K562 (cell line): ENCODE results near the gene CHIC2. TPM values are rescaled to one million over a fixed set of nuclear protein-coding genes. Genes with fewer than 3 reads are reported as not detected.

ENCODE experiments used
- ATAC-seq: fragments of 200-7000 bp; cut with Tn5 transposase; 3 replicates; pipeline ENCODE4 v1.9.1; 2020; ENCODE audit warnings: moderate library complexity
- BruUV-seq: library from RNA; stranded (reverse); fragments of 400-500 nt; replicated peaks from 2 replicates; lab custom pipeline; 2021; lab: Mats Ljungman, UMichigan
- CTCF ChIA-PET: fragments of 300-600 bp; formaldehyde crosslinking; extraction: SDS; loops from one replicate; lab custom pipeline; 2021; ENCODE audit warnings: low intra/inter-chr PET ratio; lab: Yijun Ruan, JAX
- POLR2A ChIA-PET: fragments of 300-600, 350-650 bp; sonication (Branson Sonifier 250); formaldehyde crosslinking; extraction: SDS; loops from one replicate; lab custom pipeline; 2021; ENCODE audit warnings: antibody characterized with exemption, inconsistent platforms; lab: Yijun Ruan, JAX
- DNase-seq, 4 experiments: peaks; one replicate each; pipeline versions ENCODE4 v3.0.0 to v3.0.0-alpha.2; 2011 to 2018; ENCODE audit warnings: low spot score in 3 of 4, mixed read lengths in 3 of 4; ENCODE audit errors: extremely low read depth in 1 of 4
- FAIRE-seq: peaks from 2 replicates; lab custom pipeline; 2011; peaks lifted over from hg19 to GRCh38; lab: Jason Lieb, UNC
- H2AFZ ChIP-seq: 2 replicates; pipeline ENCODE4 v1.6.0; 2011; ENCODE audit warnings: low read depth, low read length, control low read depth, inconsistent platforms
- H3K27ac ChIP-seq: fragments of 200-600 bp; 3 replicates; pipeline ENCODE4 v1.8.0; 2011; ENCODE audit warnings: low read depth, mild to moderate bottlenecking, control low read depth, inconsistent platforms, low read length, moderate library complexity, mixed read lengths; ENCODE audit errors: extremely low read depth
- H3K27me3 ChIP-seq, 2 experiments: fragments of 300-600 bp in 1 of 2; 2 replicates in 1 of 2; 3 replicates in 1 of 2; pipeline versions ENCODE4 v1.6.0 to v1.8.0; 2011; ENCODE audit warnings: inconsistent platforms in 2 of 2, low read length in 2 of 2, mild to moderate bottlenecking in 1 of 2, mixed read lengths in 1 of 2, moderate library complexity in 1 of 2; ENCODE audit not compliant: control insufficient read depth in 2 of 2, insufficient read depth in 2 of 2
- H3K36me3 ChIP-seq: fragments of 300-600 bp; 3 replicates; pipeline ENCODE4 v1.8.0; 2011; ENCODE audit warnings: mild to moderate bottlenecking, low read length, inconsistent platforms; ENCODE audit not compliant: control insufficient read depth, insufficient read depth
- H3K4me1 ChIP-seq, 2 experiments: fragments of 200-600 bp in 1 of 2; replicated peaks in 1 of 2; 2 replicates in 1 of 2; 3 replicates in 1 of 2; pipeline versions ENCODE4 v1.5.1 to v1.8.0; 2011; ENCODE audit warnings: inconsistent platforms in 2 of 2, low read length in 2 of 2, mild to moderate bottlenecking in 1 of 2, mixed read lengths in 1 of 2, moderate library complexity in 1 of 2; ENCODE audit not compliant: control insufficient read depth in 2 of 2, insufficient read depth in 2 of 2
- H3K4me2 ChIP-seq: 2 replicates; pipeline ENCODE4 v1.6.1; 2011; ENCODE audit warnings: low read length, control low read depth, inconsistent platforms, mixed read lengths; ENCODE audit not compliant: insufficient read depth
- H3K4me3 ChIP-seq: fragments of 200-600 bp; sonication (generic), shearing (Covaris generic); 2 replicates; pipeline ENCODE4 v1.5.1; 2016; ENCODE audit warnings: control low read depth, inconsistent platforms
- H3K79me2 ChIP-seq: fragments of 200-600 bp; 3 replicates; pipeline ENCODE4 v1.8.0; 2011; ENCODE audit warnings: low read length, inconsistent platforms; ENCODE audit not compliant: control insufficient read depth, insufficient read depth
- H3K9ac ChIP-seq, 2 experiments: 2 replicates each; pipeline versions ENCODE4 v1.6.0 to v1.6.1; 2011; ENCODE audit warnings: low read depth in 2 of 2, low read length in 2 of 2, control low read depth in 1 of 2, inconsistent platforms in 1 of 2, mild to moderate bottlenecking in 1 of 2, mixed read lengths in 1 of 2; ENCODE audit not compliant: insufficient read depth in 1 of 2
- H3K9me1 ChIP-seq: one replicate; pipeline ENCODE4 v1.6.0; 2011; ENCODE audit warnings: inconsistent platforms, mild to moderate bottlenecking, low read length, moderate library complexity; ENCODE audit not compliant: control insufficient read depth, insufficient read depth
- H3K9me3 ChIP-seq: replicated peaks from 2 replicates; pipeline ENCODE4 v1.5.1; 2011; ENCODE audit warnings: low read depth, low read length, inconsistent platforms; ENCODE audit not compliant: control insufficient read depth, insufficient read depth
- H4K20me1 ChIP-seq: replicated peaks from 2 replicates; pipeline ENCODE4 v1.6.1; 2011; ENCODE audit warnings: low read length, inconsistent platforms, mixed read lengths; ENCODE audit not compliant: control insufficient read depth, insufficient read depth
- DMBX1 ChIP-seq: fragments of 250-450 bp; sonication (Bioruptor Pico); IDR thresholded peaks from 2 replicates; pipeline ENCODE4 v1.8.0; 2022; ENCODE audit warnings: inconsistent platforms, mild to moderate bottlenecking, moderate library complexity, borderline replicate concordance
- MED1 ChIP-seq: sonication (generic); formaldehyde crosslinking; IDR thresholded peaks from 2 replicates; pipeline ENCODE4 v1.8.1; 2023; ENCODE audit warnings: missing genetic modification reagents, borderline replicate concordance
- NR3C1 ChIP-seq: sonication (generic); formaldehyde crosslinking; IDR thresholded peaks from 2 replicates; pipeline ENCODE4 v1.8.1; 2022; ENCODE audit warnings: missing genetic modification reagents
- PTBP1 ChIP-seq: fragments of 200-400 bp; formaldehyde crosslinking; IDR thresholded peaks from 2 replicates; pipeline ENCODE4 v1.6.1; 2017; ENCODE audit warnings: low read depth, low read length
- ZNF395 ChIP-seq: fragments of 200-800 bp; sonication (Bioruptor generic); IDR thresholded peaks from 2 replicates; pipeline ENCODE4 v1.6.1; 2017; ENCODE audit warnings: missing genetic modification characterization, missing compliant biosample characterization
- WGBS: fragments of 100-300 bp; shearing (Covaris generic); methylation state at CpG from one replicate; pipeline ENCODE4 v1.1.6; 2016; ENCODE audit warnings: low coverage, mixed read lengths; ENCODE audit not compliant: insufficient coverage; ENCODE audit errors: missing lambda C conversion rate; 5-methylcytosine and 5-hydroxymethylcytosine counted together
- in situ Hi-C: fragments of 300-500 bp; cut with MboI; formaldehyde crosslinking; loops from 4 replicates; pipeline ENCODE4 v1.15.0; 2018; ENCODE audit warnings: inconsistent platforms, mixed read lengths
- intact Hi-C: fragments of 100-400 bp; cut with micrococcal nuclease; formaldehyde crosslinking; loops from 2 replicates; pipeline ENCODE4 v1.14.2; 2022
- polyA plus RNA-seq, 8 experiments: library from polyadenylated mRNA; depleted of rRNA in 4 of 8; stranded (reverse) in 5 of 8; unstranded in 3 of 8; fragments of >200 nt; fragmentation: Nextera tagmentation in 2 of 8; fragmentation: Illumina TruSeq in 1 of 8; extraction: Ambion mirVana in 2 of 8; extraction: Trizol in 1 of 8; gene quantifications; 2 replicates each; pipeline versions ENCODE4 v1.2.1 to v1.2.3, GENCODE V29; 2011 to 2014; ENCODE audit warnings: inconsistent platforms in 1 of 8, missing spikeins in 1 of 8
- total RNA-seq, 7 experiments: library from RNA; depleted of rRNA in 6 of 7; stranded (reverse); fragments of >200 nt in 6 of 7; fragmentation: Illumina TruSeq in 2 of 7; extraction: Trizol in 2 of 7; gene quantifications; 2 replicates each; pipeline versions ENCODE4 v1.2.1 to v1.2.3, GENCODE V29; 2011 to 2021; ENCODE audit warnings: low replicate concordance in 1 of 7
- TF ChIP-seq, protein P1 (sequence below): fragments of 450-650 bp; IDR thresholded peaks from 2 replicates; pipeline ENCODE4 v1.6.1; 2016; ENCODE audit warnings: mild to moderate bottlenecking
- TF ChIP-seq, protein P2 (sequence below), 2 experiments: fragments of 450-650 bp; IDR thresholded peaks; 2 replicates each; pipeline ENCODE4 v1.6.1; 2018; ENCODE audit warnings: mild to moderate bottlenecking in 2 of 2, low read depth in 1 of 2; ENCODE audit not compliant: partially characterized antibody in 2 of 2

The CHIC2 gene
- total and polyA plus RNA-seq, 9 of the 15 experiments (the other 6 are each of a cell fraction or from before 2014, with no cell fraction given) = 0.89 to 25.1 (median 12.1) TPM

DNA sequence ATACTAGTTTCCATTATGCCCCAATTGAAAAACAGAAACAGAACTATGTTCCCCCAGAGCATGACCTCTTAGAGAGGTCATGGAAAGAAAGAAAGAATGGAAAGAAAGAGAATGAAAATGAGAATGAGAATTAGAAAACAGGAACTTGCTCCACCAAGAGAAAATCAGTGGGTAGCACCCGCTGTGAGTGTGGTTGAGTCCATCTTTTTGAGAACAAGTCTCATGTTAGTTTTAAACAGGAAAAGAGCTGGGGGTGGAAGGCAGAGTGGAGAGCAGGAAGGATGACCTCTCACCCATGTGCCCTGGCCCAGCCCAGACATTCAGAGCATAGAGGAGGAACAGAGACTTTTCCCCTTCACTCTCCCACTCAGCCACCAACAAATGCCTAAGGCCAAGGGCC is 40.5 kb upstream of the CHIC2 start (continued):
- TF ChIP-seq, protein P1, sequence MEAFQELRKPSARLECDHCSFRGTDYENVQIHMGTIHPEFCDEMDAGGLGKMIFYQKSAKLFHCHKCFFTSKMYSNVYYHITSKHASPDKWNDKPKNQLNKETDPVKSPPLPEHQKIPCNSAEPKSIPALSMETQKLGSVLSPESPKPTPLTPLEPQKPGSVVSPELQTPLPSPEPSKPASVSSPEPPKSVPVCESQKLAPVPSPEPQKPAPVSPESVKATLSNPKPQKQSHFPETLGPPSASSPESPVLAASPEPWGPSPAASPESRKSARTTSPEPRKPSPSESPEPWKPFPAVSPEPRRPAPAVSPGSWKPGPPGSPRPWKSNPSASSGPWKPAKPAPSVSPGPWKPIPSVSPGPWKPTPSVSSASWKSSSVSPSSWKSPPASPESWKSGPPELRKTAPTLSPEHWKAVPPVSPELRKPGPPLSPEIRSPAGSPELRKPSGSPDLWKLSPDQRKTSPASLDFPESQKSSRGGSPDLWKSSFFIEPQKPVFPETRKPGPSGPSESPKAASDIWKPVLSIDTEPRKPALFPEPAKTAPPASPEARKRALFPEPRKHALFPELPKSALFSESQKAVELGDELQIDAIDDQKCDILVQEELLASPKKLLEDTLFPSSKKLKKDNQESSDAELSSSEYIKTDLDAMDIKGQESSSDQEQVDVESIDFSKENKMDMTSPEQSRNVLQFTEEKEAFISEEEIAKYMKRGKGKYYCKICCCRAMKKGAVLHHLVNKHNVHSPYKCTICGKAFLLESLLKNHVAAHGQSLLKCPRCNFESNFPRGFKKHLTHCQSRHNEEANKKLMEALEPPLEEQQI = no peak
- no peak for TF ChIP-seq DMBX1 (CRISPR knock-in tag)
- no peak for TF ChIP-seq MED1 (CRISPR knock-in tag)
- no peak for TF ChIP-seq PTBP1

DNA sequence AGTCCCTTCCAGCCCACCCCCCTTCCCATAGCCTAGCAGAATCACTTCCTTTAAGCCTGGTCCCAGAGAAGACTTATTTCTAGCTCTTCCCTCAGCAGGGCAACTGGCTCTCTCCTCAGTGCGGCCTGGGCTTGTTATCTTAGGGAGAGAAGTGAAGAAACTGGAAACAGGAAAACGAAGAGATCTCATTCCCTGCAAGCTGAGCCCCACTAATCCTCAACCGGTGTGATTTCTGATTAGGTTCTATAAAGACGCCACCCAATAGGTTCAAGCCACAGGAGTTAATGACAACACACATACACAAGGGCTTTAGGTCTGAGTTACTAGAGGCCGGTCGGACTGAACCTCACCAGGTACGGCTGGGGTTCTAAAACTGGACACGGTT is 38.8 kb upstream of the CHIC2 start:
- Histone ChIP-seq H2AFZ (no peak overlapping the region), H3K27me3 (peaks cover 55 to 69% of the 10 kb centered on the region in 2 experiments), H3K79me2 (no peaks in the 10 kb centered on the region), H3K36me3 (no peaks in the 10 kb centered on the region), H3K4me1 (peaks cover 0 to 7% of the 10 kb centered on the region in 2 experiments; a peak in 2 of 5 replicates), H4K20me1 (no peaks in the 10 kb centered on the region; the same call in 1 of the 2 replicates), H3K9me3 (no peaks in the 10 kb centered on the region), H3K4me2 (no peak overlapping the region), H3K27ac (no peak overlapping the region), H3K9me1 (no peaks in the 10 kb centered on the region), H3K4me3 (no peak overlapping the region), H3K9ac (no peak overlapping the region)
- WGBS = 32% methylated on average over 8 of the region's 8 CpGs
- ChIA-PET POLR2A (no interaction called here), CTCF (no interaction called here)
- in situ Hi-C loops (no loop called here), intact Hi-C loops (no loop called here)
- DNase-seq (no peak), FAIRE-seq (no peak), ATAC-seq (no peak)
- no TSS peak for BruUV-seq
- TF ChIP-seq ZNF395 = no peak
- TF ChIP-seq NR3C1 (CRISPR knock-in tag) = no peak
- TF ChIP-seq, protein P2, sequence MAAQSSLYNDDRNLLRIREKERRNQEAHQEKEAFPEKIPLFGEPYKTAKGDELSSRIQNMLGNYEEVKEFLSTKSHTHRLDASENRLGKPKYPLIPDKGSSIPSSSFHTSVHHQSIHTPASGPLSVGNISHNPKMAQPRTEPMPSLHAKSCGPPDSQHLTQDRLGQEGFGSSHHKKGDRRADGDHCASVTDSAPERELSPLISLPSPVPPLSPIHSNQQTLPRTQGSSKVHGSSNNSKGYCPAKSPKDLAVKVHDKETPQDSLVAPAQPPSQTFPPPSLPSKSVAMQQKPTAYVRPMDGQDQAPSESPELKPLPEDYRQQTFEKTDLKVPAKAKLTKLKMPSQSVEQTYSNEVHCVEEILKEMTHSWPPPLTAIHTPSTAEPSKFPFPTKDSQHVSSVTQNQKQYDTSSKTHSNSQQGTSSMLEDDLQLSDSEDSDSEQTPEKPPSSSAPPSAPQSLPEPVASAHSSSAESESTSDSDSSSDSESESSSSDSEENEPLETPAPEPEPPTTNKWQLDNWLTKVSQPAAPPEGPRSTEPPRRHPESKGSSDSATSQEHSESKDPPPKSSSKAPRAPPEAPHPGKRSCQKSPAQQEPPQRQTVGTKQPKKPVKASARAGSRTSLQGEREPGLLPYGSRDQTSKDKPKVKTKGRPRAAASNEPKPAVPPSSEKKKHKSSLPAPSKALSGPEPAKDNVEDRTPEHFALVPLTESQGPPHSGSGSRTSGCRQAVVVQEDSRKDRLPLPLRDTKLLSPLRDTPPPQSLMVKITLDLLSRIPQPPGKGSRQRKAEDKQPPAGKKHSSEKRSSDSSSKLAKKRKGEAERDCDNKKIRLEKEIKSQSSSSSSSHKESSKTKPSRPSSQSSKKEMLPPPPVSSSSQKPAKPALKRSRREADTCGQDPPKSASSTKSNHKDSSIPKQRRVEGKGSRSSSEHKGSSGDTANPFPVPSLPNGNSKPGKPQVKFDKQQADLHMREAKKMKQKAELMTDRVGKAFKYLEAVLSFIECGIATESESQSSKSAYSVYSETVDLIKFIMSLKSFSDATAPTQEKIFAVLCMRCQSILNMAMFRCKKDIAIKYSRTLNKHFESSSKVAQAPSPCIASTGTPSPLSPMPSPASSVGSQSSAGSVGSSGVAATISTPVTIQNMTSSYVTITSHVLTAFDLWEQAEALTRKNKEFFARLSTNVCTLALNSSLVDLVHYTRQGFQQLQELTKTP (IDR thresholded peaks at IDR 0.05; ENCODE audit: low read depth in 1 of 2, partially characterized antibody in 2 of 2) = no peak
